ENCODE data around the gene WWOX. TPM values are rescaled to one million over a fixed set of nuclear protein-coding genes. Genes with fewer than 3 reads are reported as not detected.

The WWOX gene
- total and polyA plus RNA-seq, 2 of the 4 experiments (the other 2 are of a cell fraction), result 2.7 to 5.4 TPM

DNA sequence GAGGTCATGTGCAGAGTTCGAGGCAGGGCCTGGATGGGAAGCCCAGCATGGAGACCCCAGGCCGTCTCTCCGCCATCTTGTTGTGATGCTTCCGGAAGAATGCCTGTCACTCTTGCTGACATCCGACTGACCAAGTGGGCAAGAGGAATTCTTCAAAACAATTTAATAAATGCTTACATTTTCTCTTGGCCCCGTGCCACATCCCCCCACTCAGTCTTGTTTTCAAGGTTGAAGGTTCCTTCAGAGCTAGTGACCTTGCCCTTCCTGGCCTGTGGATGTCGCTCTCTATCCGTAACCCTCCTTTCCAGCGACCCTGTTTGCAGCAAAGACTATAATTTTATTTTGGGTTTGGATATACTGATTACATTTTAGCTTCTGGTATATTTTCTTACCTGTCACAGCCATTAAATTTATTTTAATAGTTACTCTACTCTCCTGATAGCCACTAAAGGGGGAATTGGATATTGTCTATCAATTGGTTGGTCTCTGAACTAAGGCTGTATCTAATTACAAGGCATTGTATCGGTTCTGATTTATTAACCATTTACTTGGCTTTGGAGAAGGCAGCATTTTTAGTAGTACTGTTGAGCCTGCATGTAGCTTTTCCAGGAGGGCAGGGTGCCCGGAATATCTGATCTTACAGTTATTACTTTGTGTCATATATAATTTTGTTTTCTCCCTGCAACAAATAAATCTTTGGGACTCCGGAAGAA is 264.5 kb downstream of the WWOX start:
- H2BK5ac ChIP-seq (ENCODE audit: low read depth, low read length, poor library complexity, severe bottlenecking), result no peak overlapping the region
- H3K36me3 ChIP-seq (ENCODE audit: control insufficient read depth, insufficient read depth, low read length), result no peaks in the 10 kb centered on the region
- no peak overlapping the region for H4K91ac ChIP-seq (ENCODE audit: insufficient read depth, low read depth, low read length)
- H3K4me2 ChIP-seq (ENCODE audit: low read depth, low read length), result no peak overlapping the region
- no peak overlapping the region for H3K27ac ChIP-seq (ENCODE audit: insufficient read depth, low read length)
- in situ Hi-C loops (cut with MboI; ENCODE audit: low sequenced_read_pairs), result no loop called here
- intact Hi-C loops (cut with micrococcal nuclease), result no loop called here
- POLR2A ChIA-PET (ENCODE audit: unreplicated experiment), result no interaction called here
- DNase-seq (no peak), ATAC-seq (ENCODE audit: low read depth) (no peak)
- H3K27me3 ChIP-seq (ENCODE audit: control insufficient read depth, insufficient read depth, low read length), result no peaks in the 10 kb centered on the region
- no peak overlapping the region for H2AK5ac ChIP-seq (ENCODE audit: low read depth, low read length)
- no peak overlapping the region for H4K8ac ChIP-seq (ENCODE audit: low read depth in 2 of 2, low read length in 2 of 2)
- H2BK20ac ChIP-seq (ENCODE audit: low read depth, low read length), result no peak overlapping the region
- H3K4me3 ChIP-seq (ENCODE audit: insufficient read depth, low read depth, low read length), result no peak overlapping the region
- H2BK15ac ChIP-seq (ENCODE audit: low read depth, low read length), result no peak overlapping the region
- H3K9me1 ChIP-seq (ENCODE audit: insufficient read depth, low read length), result no peaks in the 10 kb centered on the region
- no peak overlapping the region for H2AFZ ChIP-seq (replicated peaks; ENCODE audit: low read length, poor library complexity)
- no peaks in the 10 kb centered on the region for H4K20me1 ChIP-seq (ENCODE audit: insufficient read depth, low read length)
- no peak overlapping the region for H3K9ac ChIP-seq (ENCODE audit: low read depth, low read length)
- WGBS, 2 experiments (ENCODE audit: extremely low coverage in 2 of 2, insufficient read length in 1 of 2), result 85% methylated on average over 4 of the region's 12 CpGs; no CpG with 5 or more reads in 1 of the 2 experiments
- H3K79me1 ChIP-seq (ENCODE audit: low read depth in 1 of 2, low read length in 2 of 2), result no peaks in the 10 kb centered on the region
- no peak overlapping the region for H3K18ac ChIP-seq (ENCODE audit: low read depth, low read length)
- TF ChIP-seq BHLHE40 (IDR thresholded peaks at IDR 0.05; ENCODE audit: low read depth, low read length) (no peak), POLR2A (IDR thresholded peaks at IDR 0.05; ENCODE audit: low read depth, low read length) (no peak), NFE2L2 (IDR thresholded peaks at IDR 0.05; ENCODE audit: low read depth, low read length) (no peak)
- H3K23ac ChIP-seq (ENCODE audit: low read depth, low read length), result no peak overlapping the region
- H4K5ac ChIP-seq (ENCODE audit: low read depth, low read length), result no peak overlapping the region
- H3K4me1 ChIP-seq (ENCODE audit: control insufficient read depth, insufficient read depth, low read length), result no peaks in the 10 kb centered on the region
- CTCF ChIA-PET, result no interaction called here
- no peak overlapping the region for H2BK120ac ChIP-seq (ENCODE audit: low read depth, low read length)
- H2AK9ac ChIP-seq (replicated peaks; ENCODE audit: low read depth, low read length, poor library complexity), result no peak overlapping the region
- H3K14ac ChIP-seq (replicated peaks; ENCODE audit: low read depth, low read length), result no peak overlapping the region
- H3K56ac ChIP-seq (ENCODE audit: extremely low read depth, insufficient read depth, low read length), result no peak overlapping the region
- no TSS peak for BruUV-seq (replicated peaks)
- H3K9me3 ChIP-seq (ENCODE audit: control insufficient read depth, insufficient read depth, low read length), result peaks cover 10% of the 10 kb centered on the region
- no peak overlapping the region for H3K4ac ChIP-seq (ENCODE audit: low read depth, low read length)
- dilution Hi-C loops (cut with HindIII; ENCODE audit: low sequenced_read_pairs, unreplicated experiment), result no loop called here
